ENCODE measurements around the gene ZNF280C.
"Not testable (repeated sequence)": the region's sequence is repeated elsewhere in the genome, so short reads cannot be mapped to it uniquely, and the experiment has no call there.

The ZNF280C gene

DNA sequence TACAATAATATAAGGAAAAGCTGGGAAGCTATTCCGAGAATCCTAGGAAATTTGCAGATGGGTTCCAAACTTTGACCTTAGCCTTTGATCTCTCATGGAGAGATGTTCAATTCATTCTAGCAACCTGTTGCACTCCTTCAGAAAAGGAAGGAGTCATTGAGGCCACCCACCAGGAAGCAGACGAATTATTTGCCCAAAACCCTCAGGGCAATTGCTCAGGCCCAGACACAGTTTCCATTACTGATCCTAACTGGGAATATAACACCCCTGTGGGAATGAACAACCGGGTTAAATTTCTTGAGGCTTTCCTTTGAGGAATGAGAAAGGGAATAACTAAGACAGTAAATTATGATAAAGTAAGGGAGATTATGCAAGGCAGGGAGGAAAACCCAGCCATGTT is 13.5 kb upstream of the ZNF280C start:
- TF ChIP-seq, protein P1, sequence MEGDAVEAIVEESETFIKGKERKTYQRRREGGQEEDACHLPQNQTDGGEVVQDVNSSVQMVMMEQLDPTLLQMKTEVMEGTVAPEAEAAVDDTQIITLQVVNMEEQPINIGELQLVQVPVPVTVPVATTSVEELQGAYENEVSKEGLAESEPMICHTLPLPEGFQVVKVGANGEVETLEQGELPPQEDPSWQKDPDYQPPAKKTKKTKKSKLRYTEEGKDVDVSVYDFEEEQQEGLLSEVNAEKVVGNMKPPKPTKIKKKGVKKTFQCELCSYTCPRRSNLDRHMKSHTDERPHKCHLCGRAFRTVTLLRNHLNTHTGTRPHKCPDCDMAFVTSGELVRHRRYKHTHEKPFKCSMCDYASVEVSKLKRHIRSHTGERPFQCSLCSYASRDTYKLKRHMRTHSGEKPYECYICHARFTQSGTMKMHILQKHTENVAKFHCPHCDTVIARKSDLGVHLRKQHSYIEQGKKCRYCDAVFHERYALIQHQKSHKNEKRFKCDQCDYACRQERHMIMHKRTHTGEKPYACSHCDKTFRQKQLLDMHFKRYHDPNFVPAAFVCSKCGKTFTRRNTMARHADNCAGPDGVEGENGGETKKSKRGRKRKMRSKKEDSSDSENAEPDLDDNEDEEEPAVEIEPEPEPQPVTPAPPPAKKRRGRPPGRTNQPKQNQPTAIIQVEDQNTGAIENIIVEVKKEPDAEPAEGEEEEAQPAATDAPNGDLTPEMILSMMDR (IDR thresholded peaks at IDR 0.05; ENCODE audit: low read depth, low read length, missing control alignments): no peak
- in situ Hi-C loops (cut with HindIII; ENCODE audit: low sequenced_read_pairs): no loop called here
- no peak overlapping the region for H3K4me3 ChIP-seq (ENCODE audit: low read depth, low read length)
- DNase-seq (ENCODE audit: low read depth): no peak

DNA sequence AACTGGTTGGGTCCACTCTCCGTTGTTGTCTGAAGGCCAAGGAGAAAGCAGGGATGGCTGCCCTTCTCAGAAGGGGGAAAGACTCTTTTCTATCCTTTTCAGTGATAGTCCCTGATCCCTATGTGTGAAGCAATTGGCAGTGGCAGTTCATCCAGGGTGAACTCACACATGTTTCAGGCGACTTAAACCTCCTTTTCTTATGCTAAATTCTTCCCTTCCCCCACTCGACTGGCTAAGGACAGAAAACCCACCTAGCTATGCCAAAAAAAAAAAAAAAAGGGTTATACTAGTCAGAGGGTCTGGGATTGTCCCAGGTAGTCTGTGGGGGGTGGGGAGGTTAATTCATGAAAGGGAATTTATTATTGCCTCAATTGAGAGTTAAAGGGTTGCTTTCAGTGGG is 12.2 kb upstream of the ZNF280C start:
- TF ChIP-seq, protein P1 (IDR thresholded peaks at IDR 0.05; ENCODE audit: low read depth, low read length, missing control alignments): no peak
- in situ Hi-C loops (cut with HindIII; ENCODE audit: low sequenced_read_pairs): no loop called here
- DNase-seq (ENCODE audit: low read depth): no peak
- no peak overlapping the region for H3K4me3 ChIP-seq (ENCODE audit: low read depth, low read length)

GRCh38 chrX:130272253-130272652 is 3.6 kb upstream of the ZNF280C start:
- DNase-seq (ENCODE audit: low read depth); H3K4me3 ChIP-seq (ENCODE audit: low read depth, low read length); in situ Hi-C loops (cut with HindIII; ENCODE audit: low sequenced_read_pairs): not testable (repeated sequence)

- in situ Hi-C loops (cut with HindIII; ENCODE audit: low sequenced_read_pairs); DNase-seq (ENCODE audit: low read depth); H3K4me3 ChIP-seq (ENCODE audit: low read depth, low read length): not testable (repeated sequence)
These were observed 692 bp upstream of the ZNF280C start for GRCh38 chrX:130269391-130269790.

DNA sequence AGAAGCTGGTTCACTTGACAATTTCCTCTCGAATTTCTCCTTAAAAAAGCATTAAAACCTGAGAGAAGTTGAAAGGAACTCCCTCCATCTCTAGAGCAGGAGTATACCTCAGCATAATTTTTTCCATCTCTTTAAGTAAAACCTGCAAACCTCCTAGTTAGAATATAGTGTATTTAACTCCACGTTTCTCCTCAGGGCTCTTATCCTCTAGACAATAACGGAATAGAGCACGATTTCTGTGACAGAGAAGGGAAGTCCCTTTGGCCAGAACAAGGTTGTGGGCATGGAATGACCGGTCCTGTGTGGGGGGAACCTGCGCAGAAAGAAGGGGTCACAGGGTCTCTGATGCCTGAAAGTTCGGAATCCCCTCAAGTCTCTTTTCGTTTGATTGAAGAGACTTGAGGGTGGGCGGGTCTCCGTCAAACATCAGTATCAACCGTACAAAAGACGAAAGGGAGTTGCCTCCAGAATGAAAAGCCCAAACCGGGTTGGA is 697 bp downstream of the ZNF280C start:
- TF ChIP-seq, protein P1 (IDR thresholded peaks at IDR 0.05; ENCODE audit: low read depth, low read length, missing control alignments): no peak
- no peak for DNase-seq (ENCODE audit: low read depth)
- H3K4me3 ChIP-seq (ENCODE audit: low read depth, low read length): peak overlapping the region; percentile 69
- in situ Hi-C loops (cut with HindIII; ENCODE audit: low sequenced_read_pairs): no loop called here

- no peak for DNase-seq (ENCODE audit: low read depth)
- H3K4me3 ChIP-seq (ENCODE audit: low read depth, low read length): no peak overlapping the region
- TF ChIP-seq, protein P1 (IDR thresholded peaks at IDR 0.05; ENCODE audit: low read depth, low read length, missing control alignments): no peak
- in situ Hi-C loops (cut with HindIII; ENCODE audit: low sequenced_read_pairs): no loop called here
These were observed 4.1 kb downstream of the ZNF280C start for GRCh38 chrX:130264573-130264972.

GRCh38 chrX:130263016-130263415 is 5.7 kb downstream of the ZNF280C start:
- H3K4me3 ChIP-seq (ENCODE audit: low read depth, low read length): no peak overlapping the region
- TF ChIP-seq, protein P1 (IDR thresholded peaks at IDR 0.05; ENCODE audit: low read depth, low read length, missing control alignments): no peak
- no peak for DNase-seq (ENCODE audit: low read depth)
- in situ Hi-C loops (cut with HindIII; ENCODE audit: low sequenced_read_pairs): no loop called here

- H3K4me3 ChIP-seq (ENCODE audit: low read depth, low read length): no peak overlapping the region
- DNase-seq (ENCODE audit: low read depth): no peak
- TF ChIP-seq, protein P1 (IDR thresholded peaks at IDR 0.05; ENCODE audit: low read depth, low read length, missing control alignments): no peak
- in situ Hi-C loops (cut with HindIII; ENCODE audit: low sequenced_read_pairs): no loop called here
These were observed 6.5 kb downstream of the ZNF280C start for GRCh38 chrX:130262231-130262630.
